IPS DF 19.7 (cell line): ENCODE measurements around the gene NCBP2L.

ENCODE experiments used
- DNase-seq: peaks from one replicate; pipeline ENCODE4 v3.0.0-alpha.2; 2013; ENCODE audit warnings: low read depth, low spot score

The NCBP2L gene

DNA sequence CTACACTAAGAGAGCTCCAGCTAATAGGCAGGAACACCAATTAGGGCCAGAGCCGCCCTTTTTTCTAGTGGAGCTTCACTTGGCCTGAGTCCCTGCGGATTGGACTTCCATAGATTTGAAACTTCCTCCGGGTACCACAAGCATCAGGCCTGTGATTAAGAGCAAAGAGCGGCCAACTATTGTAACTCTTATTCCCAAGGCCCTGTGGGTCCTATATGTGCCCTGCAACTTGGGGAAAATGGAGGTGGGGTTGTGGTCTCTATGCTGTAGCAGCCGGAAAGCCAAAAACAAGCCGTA, at the start of gene NCBP2L:
TSS of gene NCBP2L (plus strand) at position 198 of the 297 bp plus-strand sequence. CDS start 16,488 bp downstream, outside the sequence.
- DNase-seq: no peak

GRCh38 chrX:107728371-107729099, 49.0 kb upstream of the NCBP2L start:
- no peak for DNase-seq

GRCh38 chrX:107729558-107730297, 47.8 kb upstream of the NCBP2L start:
- no peak for DNase-seq

- no peak for DNase-seq
Observed at GRCh38 chrX:107730298-107730655, 47.3 kb upstream of the NCBP2L start.

DNA sequence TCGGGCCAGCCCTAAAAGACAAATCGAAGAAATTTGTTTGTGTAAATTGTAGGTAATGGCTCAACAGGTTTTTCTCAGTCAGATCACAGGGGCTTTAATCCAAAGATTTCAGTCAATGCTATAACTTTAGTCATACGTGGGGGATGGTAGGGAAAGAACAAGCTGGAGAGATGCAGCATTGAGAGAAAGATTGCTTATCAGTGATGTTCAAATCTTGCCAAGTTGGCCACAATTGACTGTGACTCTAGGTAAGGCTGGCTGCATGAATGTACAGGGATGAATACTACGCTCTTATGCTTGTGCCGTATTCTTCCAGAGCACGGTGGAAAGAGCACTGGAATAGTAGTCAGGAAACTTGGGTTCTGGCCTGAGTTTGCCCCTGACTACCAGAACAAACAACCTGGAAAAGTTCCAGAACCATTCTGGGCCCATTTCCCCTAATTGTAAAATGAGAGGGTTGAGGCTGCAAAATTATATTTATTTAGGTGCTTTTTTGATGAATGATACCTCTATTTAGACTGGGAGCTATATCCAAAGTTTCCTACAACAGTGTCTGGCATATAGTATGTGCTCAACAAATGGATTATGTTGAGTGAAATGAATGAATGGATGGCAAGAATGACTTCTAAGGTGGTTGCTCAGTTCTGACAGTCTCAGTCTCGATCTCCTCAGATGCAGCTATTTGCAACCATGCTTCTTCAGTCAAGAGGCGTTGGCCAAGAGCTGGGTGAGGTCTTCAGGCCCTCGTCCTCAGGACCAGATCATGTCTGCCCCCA, 46.4 kb upstream of the NCBP2L start:
- no peak for DNase-seq

DNA sequence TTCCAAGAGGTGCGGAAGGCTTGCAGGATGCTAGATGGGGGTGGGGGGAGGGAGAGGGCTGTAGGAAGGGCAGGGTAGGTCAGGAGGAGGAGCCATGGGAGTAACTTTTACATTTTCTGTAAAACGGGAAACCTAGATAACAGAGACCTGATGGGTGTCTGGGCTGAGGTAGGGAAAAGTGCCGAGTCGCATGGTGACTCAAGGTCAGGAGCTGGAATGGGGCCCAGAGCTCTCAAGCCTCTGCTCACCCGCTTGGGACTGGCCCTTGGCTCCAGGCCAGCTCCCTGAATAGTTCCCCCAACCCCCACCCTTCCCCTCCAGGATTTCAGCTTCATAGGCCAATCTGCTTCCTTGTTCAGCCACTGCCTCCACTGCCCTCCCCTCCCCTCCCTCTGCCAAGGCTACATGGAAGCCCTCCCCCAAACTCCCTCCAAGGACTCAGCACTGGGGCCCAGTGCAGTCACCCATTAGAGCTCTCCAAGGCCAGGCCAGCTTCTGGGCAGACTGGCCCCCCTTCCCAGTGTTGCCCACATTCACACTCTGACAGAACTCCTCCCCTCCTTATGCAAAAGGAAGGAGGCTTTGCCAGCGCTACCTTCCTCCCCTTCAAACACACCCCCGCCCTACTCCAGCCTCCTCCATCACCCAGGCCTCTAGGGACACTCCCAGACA, 45.6 kb upstream of the NCBP2L start:
- DNase-seq: no peak

- no peak for DNase-seq
Observed at GRCh38 chrX:107733686-107734085, 43.8 kb upstream of the NCBP2L start.

GRCh38 chrX:107734646-107735045, 42.9 kb upstream of the NCBP2L start:
- no peak for DNase-seq

DNA sequence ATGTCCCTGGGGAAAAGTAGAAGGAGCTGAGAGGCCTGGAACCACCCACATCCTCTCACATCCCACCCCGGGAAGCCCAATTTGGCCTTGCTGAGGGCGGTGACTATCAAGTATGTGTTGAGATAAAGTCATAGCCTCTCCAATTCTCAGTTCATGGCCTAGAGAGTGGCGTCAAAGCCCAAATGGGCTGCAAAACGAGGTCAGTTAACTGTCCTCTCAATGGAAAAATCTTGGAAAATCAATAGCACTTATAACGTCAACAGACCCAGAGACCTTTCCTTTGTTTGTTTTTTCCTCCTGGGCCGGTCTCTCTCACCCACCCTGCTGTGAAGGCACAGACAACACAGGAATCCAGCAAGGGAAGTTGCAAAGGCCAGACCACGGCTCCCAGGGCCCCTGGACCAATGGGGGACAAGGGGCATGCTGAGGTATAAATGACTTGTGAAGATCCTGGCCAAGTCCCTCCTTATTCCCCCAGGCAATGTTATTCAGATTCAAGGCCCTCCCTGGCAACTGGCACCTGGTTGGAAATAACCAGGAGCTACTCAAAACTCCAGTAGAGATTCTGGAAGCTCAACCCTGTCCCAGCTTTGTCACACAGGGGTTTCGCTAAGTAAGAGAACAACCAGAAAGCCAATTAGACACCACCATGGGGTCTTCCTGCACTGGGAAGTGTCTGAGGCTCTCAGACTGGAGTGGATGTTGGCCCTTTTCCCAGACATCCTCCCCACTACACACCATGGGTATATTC, 40.6 kb upstream of the NCBP2L start:
- no peak for DNase-seq

DNA sequence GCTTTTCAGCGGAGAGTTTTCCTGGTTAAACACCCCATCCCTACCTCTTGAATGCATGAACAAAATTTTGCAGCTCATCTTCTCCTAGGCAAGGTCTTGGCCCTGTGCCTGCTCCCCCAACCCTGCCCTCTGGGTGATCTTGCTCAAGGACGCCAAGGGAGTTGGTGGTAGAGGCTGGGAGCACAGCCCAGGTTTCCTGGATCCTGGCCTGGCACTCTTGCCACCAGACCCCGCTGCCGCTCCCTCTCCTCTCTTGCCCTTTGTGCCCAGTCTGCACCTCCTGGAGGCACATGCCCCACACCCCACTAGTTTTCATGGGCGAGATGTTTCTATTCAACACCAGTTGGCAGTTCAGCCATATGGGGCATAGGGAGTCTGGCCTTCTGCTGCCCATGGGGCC, 39.3 kb upstream of the NCBP2L start:
- no peak for DNase-seq

GRCh38 chrX:107738768-107739167, 38.8 kb upstream of the NCBP2L start:
- DNase-seq: no peak

- DNase-seq: no peak
Observed at GRCh38 chrX:107739541-107739940, 38.0 kb upstream of the NCBP2L start.

- no peak for DNase-seq
Observed at GRCh38 chrX:107741404-107741790, 36.1 kb upstream of the NCBP2L start.

DNA sequence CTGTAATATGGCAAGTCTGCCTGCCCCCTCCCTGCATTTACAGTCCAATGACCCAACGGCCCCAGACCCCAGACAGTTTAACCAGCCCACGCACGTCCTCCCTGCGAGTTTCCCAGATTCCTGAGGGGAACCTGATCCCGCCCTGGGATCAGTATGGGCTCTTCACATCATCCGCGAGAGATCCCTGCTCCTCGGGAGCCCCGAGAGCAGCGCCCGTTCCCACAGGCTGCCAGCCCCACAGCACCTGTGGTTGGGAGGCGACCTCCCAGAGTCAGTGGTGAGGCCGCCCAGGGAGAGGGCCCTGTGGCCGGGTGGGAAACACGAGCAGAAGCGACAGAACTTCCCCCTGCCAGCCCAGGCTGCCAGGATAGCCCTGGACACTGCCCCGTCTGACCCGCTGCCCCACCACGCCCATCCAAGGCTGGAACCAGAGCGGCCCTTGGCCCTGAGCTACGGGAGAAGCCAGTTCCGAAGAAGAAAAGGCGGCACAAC, 34.8 kb upstream of the NCBP2L start:
- DNase-seq: no peak

GRCh38 chrX:107743995-107744394, 33.5 kb upstream of the NCBP2L start:
- DNase-seq: no peak

GRCh38 chrX:107744868-107745267, 32.7 kb upstream of the NCBP2L start:
- no peak for DNase-seq

- no peak for DNase-seq
Observed at GRCh38 chrX:107747596-107748161, 29.9 kb upstream of the NCBP2L start.

- DNase-seq: no peak
Observed at GRCh38 chrX:107748506-107748905, 29.0 kb upstream of the NCBP2L start.

DNA sequence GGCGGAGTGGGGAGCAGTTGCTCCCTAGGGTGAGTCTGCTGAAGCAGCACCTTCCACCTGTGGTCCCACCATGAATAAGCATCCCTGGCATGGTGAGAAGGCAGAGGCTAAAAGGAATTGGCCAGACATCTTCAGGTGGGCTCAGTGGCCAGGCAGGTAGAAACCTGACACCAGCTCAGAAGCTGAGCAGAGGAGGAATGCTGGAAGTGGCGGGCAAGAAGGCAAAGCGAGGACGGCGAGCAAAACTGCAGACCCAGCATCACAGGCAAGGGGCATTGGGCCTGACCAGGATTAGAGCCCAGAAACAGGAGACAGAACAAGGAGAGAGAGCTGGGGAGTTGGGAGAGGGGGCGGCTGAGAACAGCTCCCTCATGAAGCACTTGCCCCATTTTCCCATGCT, 27.3 kb upstream of the NCBP2L start:
- no peak for DNase-seq

DNA sequence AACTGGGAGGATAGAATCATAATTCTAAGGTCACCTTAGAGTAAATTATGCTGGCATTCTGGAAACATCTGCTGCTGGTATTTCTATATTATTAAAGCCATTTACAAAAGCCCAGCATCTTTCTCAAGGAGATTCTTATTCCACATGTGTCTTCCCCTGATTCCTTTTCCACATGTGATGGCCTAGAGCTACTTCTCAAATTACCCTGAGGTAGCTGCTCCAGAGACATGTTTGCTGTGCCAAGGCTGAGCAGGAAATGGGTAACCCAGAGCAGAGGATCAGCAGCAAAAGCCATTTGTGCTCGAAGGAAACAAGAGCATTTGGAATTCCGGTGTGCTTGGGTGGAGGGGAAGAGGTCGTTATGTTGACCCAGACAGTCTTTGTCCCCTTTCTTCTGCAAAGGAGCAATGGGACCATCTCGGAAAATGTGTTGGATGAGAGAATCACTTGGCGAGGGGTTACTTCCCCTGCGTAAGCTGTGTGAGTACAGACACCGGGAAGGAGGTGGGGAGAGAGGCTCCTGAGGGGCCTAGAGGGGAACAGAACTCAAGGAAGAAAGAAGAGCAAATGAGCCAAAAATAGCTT, 26.6 kb upstream of the NCBP2L start:
- DNase-seq: no peak

- no peak for DNase-seq
Observed at GRCh38 chrX:107752043-107752442, 25.5 kb upstream of the NCBP2L start.
